MM.1S (cell line): ENCODE results near the gene BTBD16.

Experiments
- DNase-seq: peaks from one replicate; pipeline ENCODE4 v3.0.0-alpha.2; 2015
- H2AFZ ChIP-seq: fragments of 300-600 bp; sonication (generic); 2 replicates; pipeline ENCODE4 v1.6.0; 2016; ENCODE audit warnings: antibody characterized with exemption, low read length
- H3F3A ChIP-seq: fragments of 300-600 bp; sonication (generic); 2 replicates; pipeline ENCODE4 v1.6.1; 2016; ENCODE audit warnings: mild to moderate bottlenecking, antibody characterized with exemption, low read length, moderate library complexity, mixed read lengths; ENCODE audit not compliant: insufficient read depth
- H3K27ac ChIP-seq: fragments of 300-600 bp; sonication (generic); 2 replicates; pipeline ENCODE4 v1.5.1; 2016; ENCODE audit warnings: mild to moderate bottlenecking, low read length
- H3K27me3 ChIP-seq: fragments of 300-600 bp; sonication (generic); replicated peaks from 2 replicates; pipeline ENCODE4 v1.6.0; 2016; ENCODE audit warnings: low read length; ENCODE audit not compliant: insufficient read depth
- H3K36me3 ChIP-seq: fragments of 300-600 bp; sonication (generic); replicated peaks from 2 replicates; pipeline ENCODE4 v1.6.1; 2016; ENCODE audit warnings: mild to moderate bottlenecking, low read length, mixed read lengths; ENCODE audit not compliant: insufficient read depth
- H3K4me1 ChIP-seq: fragments of 300-600 bp; sonication (generic); 2 replicates; pipeline ENCODE4 v1.6.1; 2016; ENCODE audit warnings: low read length, mixed read lengths
- H3K4me2 ChIP-seq: fragments of 300-600 bp; sonication (generic); 2 replicates; pipeline ENCODE4 v1.6.0; 2016; ENCODE audit warnings: low read depth, low read length
- H3K4me3 ChIP-seq: fragments of 300-600 bp; sonication (generic); 2 replicates; pipeline ENCODE4 v1.5.1; 2016; ENCODE audit warnings: low read length, mixed read lengths
- H3K79me2 ChIP-seq: fragments of 300-600 bp; sonication (generic); 2 replicates; pipeline ENCODE4 v1.6.1; 2016; ENCODE audit warnings: mixed run types, low read length, mixed read lengths
- H3K9ac ChIP-seq: fragments of 300-600 bp; sonication (generic); 2 replicates; pipeline ENCODE4 v1.6.1; 2016; ENCODE audit warnings: low read length, mixed read lengths
- H3K9me2 ChIP-seq: fragments of 300-600 bp; sonication (generic); replicated peaks from 2 replicates; pipeline ENCODE4 v1.6.1; 2016; ENCODE audit warnings: mild to moderate bottlenecking, low read length, mixed read lengths; ENCODE audit not compliant: insufficient read depth
- H3K9me3 ChIP-seq: fragments of 300-600 bp; sonication (generic); replicated peaks from 2 replicates; pipeline ENCODE4 v1.6.1; 2016; ENCODE audit warnings: mild to moderate bottlenecking, low read length, mixed read lengths; ENCODE audit not compliant: insufficient read depth
- H4K20me1 ChIP-seq: fragments of 300-600 bp; sonication (generic); 2 replicates; pipeline ENCODE4 v1.6.1; 2016; ENCODE audit warnings: mild to moderate bottlenecking, low read length, moderate library complexity, mixed read lengths; ENCODE audit not compliant: insufficient read depth
- EZH2 ChIP-seq: fragments of 300-600 bp; sonication (generic); optimal IDR thresholded peaks from 2 replicates; pipeline ENCODE3; 2017; ENCODE audit warnings: low read depth, mild to moderate bottlenecking, antibody characterized with exemption, low read length, mixed read lengths
- EZH2phosphoT487 ChIP-seq: fragments of 300-600 bp; sonication (generic); IDR thresholded peaks from 2 replicates; pipeline ENCODE4 v1.6.1; 2018; ENCODE audit warnings: antibody characterized with exemption, low read length
- TF ChIP-seq, protein P1 (sequence below): fragments of 300-600 bp; sonication (generic); IDR thresholded peaks from 2 replicates; pipeline ENCODE4 v1.5.1; 2016; ENCODE audit warnings: antibody characterized with exemption, low read length, mixed read lengths

Gene BTBD16

DNA sequence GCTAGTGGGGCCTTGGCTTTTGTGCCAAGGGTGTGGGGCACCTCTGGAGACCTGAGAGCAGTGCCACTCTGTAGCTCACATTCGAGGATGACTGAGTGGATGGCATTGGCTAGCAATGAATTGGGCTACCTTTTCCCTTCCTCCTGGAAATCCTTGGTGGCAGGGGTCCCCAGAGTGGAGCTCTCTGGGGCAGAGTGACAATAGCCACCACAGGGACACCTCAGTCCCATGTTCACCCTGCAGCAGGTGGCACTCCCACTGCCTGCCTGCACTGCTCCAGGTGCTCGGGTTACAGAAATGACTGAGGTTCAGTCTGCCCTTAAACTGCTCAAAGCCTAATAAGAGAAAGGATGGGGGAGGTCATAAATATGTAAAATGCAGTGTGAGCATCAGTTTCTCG lies 17.8 kb downstream of the BTBD16 start:
- no peak for TF ChIP-seq EZH2
- TF ChIP-seq, protein P1, sequence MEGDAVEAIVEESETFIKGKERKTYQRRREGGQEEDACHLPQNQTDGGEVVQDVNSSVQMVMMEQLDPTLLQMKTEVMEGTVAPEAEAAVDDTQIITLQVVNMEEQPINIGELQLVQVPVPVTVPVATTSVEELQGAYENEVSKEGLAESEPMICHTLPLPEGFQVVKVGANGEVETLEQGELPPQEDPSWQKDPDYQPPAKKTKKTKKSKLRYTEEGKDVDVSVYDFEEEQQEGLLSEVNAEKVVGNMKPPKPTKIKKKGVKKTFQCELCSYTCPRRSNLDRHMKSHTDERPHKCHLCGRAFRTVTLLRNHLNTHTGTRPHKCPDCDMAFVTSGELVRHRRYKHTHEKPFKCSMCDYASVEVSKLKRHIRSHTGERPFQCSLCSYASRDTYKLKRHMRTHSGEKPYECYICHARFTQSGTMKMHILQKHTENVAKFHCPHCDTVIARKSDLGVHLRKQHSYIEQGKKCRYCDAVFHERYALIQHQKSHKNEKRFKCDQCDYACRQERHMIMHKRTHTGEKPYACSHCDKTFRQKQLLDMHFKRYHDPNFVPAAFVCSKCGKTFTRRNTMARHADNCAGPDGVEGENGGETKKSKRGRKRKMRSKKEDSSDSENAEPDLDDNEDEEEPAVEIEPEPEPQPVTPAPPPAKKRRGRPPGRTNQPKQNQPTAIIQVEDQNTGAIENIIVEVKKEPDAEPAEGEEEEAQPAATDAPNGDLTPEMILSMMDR: no peak
- TF ChIP-seq EZH2phosphoT487: no peak
- no peaks in the 10 kb centered on the region for H3F3A ChIP-seq
- H3K4me2 ChIP-seq: no peak overlapping the region

DNA sequence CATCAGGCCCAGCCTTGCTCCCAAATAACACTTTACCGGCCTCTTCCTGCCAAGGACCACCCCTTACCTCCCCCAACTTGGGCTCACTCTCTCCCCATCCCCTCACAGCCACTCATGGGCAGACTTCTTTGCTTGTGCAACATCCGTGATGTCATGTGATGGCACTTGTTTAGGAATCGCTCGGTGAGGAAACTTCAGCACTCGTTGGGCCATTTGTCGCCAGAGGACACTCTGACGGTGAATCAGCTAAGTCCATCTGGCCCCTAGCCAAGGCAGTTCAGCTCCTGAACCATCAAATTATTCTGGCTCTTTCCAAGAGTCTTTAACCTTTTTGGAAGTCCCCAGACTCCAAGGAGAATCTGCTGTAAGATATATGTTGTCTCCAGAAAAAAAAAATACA lies 19.2 kb downstream of the BTBD16 start:
- no peaks in the 10 kb centered on the region for H4K20me1 ChIP-seq
- no peaks in the 10 kb centered on the region for H3K9me2 ChIP-seq
- H3K27me3 ChIP-seq: no peaks in the 10 kb centered on the region; the same call in 1 of the 2 replicates
- H3K79me2 ChIP-seq: no peaks in the 10 kb centered on the region
- no peak overlapping the region for H2AFZ ChIP-seq
- no peak overlapping the region for H3K9ac ChIP-seq
- DNase-seq: no peak
- no peak overlapping the region for H3K4me3 ChIP-seq
- no peaks in the 10 kb centered on the region for H3K4me1 ChIP-seq
- H3K27ac ChIP-seq: no peak overlapping the region
- H3K9me3 ChIP-seq: no peaks in the 10 kb centered on the region
- no peak for TF ChIP-seq EZH2
- TF ChIP-seq EZH2phosphoT487: no peak
- TF ChIP-seq, protein P1: no peak
- H3K4me2 ChIP-seq: no peak overlapping the region
- H3F3A ChIP-seq: no peaks in the 10 kb centered on the region
- H3K36me3 ChIP-seq: no peaks in the 10 kb centered on the region

More for the DNA sequence above, 17.8 kb downstream of the BTBD16 start:
- no peaks in the 10 kb centered on the region for H3K9me2 ChIP-seq
- H3K4me3 ChIP-seq: no peak overlapping the region
- H3K9me3 ChIP-seq: no peaks in the 10 kb centered on the region
- no peaks in the 10 kb centered on the region for H3K4me1 ChIP-seq
- no peaks in the 10 kb centered on the region for H3K79me2 ChIP-seq
- H3K36me3 ChIP-seq: no peaks in the 10 kb centered on the region
- no peak overlapping the region for H3K27ac ChIP-seq
- no peak overlapping the region for H2AFZ ChIP-seq
- H3K9ac ChIP-seq: no peak overlapping the region
- no peaks in the 10 kb centered on the region; the same call in 1 of the 2 replicates for H3K27me3 ChIP-seq
- DNase-seq: no peak
- H4K20me1 ChIP-seq: no peaks in the 10 kb centered on the region

DNA sequence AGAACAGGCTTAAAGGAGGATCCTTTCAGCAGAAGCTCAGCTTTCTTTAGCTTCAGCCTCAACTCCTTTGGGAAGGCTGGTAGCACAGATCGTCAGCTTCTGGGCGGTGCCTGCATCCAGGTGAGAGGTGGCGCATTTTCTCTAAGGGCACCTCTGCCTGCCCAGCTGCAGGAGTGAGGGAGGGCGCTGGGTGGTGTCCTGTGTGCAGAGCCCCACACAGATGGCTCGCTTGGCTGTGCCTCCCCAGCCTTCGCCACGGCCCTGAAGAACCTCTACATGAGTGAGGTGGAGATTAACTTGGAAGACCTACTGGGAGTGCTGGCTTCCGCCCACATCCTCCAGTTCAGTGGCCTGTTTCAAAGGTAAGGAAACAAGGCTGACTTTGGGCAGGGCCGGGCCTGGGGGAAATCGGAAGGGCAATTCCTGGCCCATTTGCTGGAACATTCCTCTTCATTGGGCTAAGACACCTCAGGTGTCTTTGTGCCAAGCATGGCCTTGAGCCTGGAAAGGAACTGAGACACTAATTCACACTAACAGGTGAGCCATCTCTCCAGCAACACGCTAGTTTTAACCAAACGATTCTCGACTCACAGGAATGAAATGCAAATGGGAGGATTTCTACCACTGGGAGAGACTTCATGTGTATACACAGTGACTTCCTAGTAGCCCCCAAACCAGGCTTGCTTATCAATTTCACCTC lies 19.9 kb downstream of the BTBD16 start:
- Histone ChIP-seq H3K9me2 (no peaks in the 10 kb centered on the region), H3K36me3 (no peaks in the 10 kb centered on the region), H3K27ac (no peak overlapping the region), H3K79me2 (no peaks in the 10 kb centered on the region), H3K4me2 (no peak overlapping the region), H3K27me3 (no peaks in the 10 kb centered on the region; the same call in 1 of the 2 replicates), H3K9me3 (no peaks in the 10 kb centered on the region), H3K4me3 (no peak overlapping the region), H3F3A (no peaks in the 10 kb centered on the region), H2AFZ (no peak overlapping the region), H4K20me1 (no peaks in the 10 kb centered on the region), H3K9ac (no peak overlapping the region), H3K4me1 (no peaks in the 10 kb centered on the region)
- DNase-seq: no peak
- TF ChIP-seq EZH2phosphoT487 (no peak), EZH2 (no peak)
- TF ChIP-seq, protein P1: no peak
